Astrocyte of the hippocampus (primary cell): ENCODE measurements around the gene DDC.

ENCODE experiments used
- DNase-seq: peaks from one replicate; pipeline ENCODE4 v3.0.0; 2011; ENCODE audit warnings: low read depth, low spot score

Gene DDC

GRCh38 chr7:50418086-50418515 is 147.1 kb downstream of the DDC start:
- peak; percentile 86 for DNase-seq

DNA sequence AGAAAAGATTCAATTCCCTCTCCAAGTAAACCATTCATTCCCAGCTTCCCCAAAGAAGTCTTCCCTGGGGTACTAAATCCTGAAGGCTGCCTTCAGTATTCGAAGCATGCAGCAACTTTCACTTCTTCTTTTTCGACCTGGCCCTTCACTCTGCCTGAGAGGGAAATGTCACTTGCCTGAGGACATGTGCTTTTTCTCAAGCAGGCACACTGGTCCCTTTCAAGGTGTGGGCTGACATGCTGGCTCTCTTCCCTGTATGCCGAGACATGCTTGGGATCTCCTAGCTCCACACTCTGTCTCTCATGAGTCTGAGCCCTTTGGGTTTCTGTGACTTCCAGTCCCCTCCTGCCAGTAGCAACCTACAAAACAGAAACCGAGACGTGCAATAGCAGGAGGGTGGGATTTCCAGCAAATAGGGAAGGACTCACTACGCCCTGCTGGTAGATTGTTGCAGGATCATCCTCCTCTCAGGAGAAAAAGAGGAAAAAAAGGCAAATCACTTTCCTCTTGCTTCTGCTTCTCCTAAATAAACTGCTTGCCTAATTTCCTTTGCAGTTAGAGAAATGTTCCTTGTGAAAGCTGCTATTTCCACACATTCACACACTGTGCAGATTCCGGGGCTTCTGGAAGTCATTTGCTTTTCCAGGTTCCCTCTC is 148.6 kb downstream of the DDC start:
- no peak for DNase-seq

GRCh38 chr7:50415844-50416364 is 149.3 kb downstream of the DDC start:
- no peak for DNase-seq

DNA sequence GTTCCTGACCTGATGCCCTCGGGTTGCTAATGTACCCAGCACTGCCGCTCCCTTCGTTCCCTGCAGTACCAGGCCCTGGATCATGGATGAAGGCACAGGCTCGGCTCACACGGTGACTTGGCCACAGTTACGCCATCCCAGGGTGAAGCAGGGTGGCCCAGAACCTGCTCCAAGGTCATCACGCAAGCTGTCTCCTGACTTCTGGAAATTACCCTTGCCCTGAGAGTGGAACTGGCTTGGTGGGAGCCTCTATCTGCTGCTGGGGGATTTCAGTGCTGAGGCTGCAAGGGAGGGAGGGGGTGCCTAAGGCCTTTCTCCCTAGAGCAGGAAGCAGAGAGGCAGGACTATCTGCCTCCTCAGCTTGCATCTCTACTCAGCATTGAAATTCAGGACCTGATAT is 151.6 kb downstream of the DDC start:
- no peak for DNase-seq

DNA sequence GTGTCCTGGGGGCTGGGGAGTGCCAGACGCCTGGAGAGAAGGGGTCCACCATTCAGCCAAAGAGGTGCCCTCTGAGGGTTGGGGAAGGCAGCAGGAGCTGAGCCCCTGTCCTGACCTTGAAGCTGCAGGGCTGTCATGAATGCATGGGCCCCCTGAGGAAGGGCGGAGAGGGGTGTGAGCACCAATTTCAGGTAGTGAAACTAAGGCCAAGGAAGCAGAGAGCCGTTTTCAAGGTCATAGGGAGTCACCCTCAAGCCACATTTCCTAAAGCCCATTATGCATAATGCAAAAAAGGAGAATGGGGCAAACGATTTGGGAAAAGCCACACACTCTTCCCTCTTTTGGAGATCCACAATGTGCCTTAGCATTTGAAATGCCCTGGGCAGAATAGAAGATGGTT is 152.2 kb downstream of the DDC start:
- no peak for DNase-seq

- DNase-seq: no peak
Observed at GRCh38 chr7:50411332-50411731, 153.9 kb downstream of the DDC start.

DNA sequence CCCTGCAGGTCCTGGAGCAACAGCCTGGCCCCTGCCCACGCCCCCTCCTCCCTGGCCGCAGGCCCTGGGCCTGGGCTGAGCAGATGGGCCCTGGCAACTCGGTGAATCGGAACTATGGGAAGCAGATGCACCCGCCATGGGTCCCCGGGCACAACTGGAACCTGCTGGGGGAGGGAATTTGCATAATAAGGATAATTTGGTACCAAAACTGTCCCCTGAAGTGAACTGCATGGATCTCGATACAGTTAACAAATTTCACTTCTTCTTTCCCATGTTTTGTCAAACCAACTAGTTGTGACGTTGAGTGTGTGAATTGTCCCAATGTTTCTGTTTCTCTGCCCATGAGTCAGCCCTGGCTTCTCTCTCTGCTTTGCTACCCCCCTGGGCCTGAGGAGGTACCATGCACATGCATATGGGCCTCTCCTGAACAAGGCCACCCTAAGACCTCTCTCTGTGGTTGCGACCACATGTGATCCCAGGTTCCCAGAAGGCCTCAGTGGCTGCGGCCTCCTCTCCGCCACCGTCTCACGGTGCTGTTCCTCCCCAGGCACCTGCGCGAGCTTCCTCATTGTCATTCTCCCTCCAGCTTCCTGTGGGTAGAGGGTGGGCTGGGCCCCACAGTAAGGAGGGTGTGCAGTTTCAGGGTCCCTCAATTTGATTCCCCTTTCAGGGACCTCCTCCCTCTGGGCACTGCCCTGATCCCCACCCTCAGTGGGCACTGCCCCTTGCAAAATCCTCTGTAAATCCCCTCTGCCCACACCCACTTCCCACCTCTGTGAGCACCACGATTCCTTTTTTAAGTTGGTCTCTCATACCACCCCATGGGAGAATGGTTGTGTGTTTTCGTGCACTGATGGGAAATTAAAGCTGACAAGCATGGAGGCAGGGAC is 155.1 kb downstream of the DDC start:
- DNase-seq: no peak
